Activated CD4-positive, alpha-beta T cell treated with anti-CD3 and anti-CD28 coated beads, Interleukin-2, amount 50 U/mL, for 16 hours (primary cell): ENCODE results near the gene SLC7A1.
"Not testable (repeated sequence)": the region's sequence is repeated elsewhere in the genome, so short reads cannot be mapped to it uniquely, and the experiment has no call there.

Source experiments
- DNase-seq: peaks from one replicate; pipeline ENCODE4 v3.0.0-alpha.2; 2020

The SLC7A1 gene

DNA sequence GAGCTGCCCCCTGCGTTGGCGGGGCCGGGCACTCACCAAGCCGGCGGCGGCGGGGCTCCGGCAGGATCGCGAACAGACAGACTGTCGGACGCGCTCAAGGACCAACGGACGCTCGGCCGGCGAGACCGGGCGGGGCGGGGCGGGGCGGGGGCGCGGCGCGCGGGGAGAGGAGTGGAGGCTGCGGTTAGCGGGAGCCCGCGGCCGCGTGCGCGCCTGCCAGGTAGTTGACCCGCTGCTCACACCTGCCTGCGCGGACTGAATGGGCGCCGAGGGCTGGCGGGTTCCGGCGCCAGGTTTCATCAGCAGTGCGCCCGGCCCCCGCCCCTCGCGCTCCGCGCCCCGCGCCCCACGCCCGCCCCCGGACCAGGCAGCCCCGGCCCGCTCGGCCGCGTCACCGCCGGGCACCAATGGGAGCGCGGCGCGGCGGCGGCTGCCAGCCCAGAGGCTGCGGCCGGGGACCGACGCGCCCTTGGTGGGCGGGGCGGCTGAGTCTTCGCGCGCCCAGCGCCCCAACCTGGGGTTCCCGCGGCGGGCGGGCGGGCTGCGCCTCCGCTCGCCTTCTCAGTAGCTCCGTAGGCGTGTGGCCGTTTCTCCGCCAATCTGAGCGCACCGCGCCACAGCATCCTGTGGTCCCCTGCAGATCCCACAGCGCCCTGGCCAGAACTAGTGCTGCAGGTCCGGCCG, at the start of gene SLC7A1:
Gene SLC7A1, minus strand, starts transcription at position 309 of the 684 bp plus-strand sequence. CDS start 59,500 bp downstream, outside the sequence.
- DNase-seq, result peak; percentile 89

DNA sequence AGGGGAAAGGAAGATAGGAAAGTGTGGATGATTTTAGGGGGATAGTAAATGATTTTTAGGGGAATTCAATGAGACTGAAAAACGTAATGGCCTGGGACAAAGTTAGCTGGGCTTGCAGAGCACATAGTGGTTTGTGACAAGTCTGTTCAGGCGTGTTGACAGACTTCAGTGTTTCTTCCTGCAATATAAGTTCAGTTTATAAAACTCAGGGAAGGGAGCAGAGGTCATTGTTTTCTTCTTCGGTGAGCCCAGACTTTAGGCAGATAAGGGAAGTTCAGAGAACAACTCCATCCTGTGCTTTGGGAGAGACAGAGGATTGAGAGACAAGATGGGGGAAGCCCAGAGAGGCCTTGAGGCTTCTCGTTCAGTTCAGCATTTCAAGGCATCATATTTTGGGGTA, 45.2 kb upstream of the SLC7A1 start:
- no peak for DNase-seq

DNA sequence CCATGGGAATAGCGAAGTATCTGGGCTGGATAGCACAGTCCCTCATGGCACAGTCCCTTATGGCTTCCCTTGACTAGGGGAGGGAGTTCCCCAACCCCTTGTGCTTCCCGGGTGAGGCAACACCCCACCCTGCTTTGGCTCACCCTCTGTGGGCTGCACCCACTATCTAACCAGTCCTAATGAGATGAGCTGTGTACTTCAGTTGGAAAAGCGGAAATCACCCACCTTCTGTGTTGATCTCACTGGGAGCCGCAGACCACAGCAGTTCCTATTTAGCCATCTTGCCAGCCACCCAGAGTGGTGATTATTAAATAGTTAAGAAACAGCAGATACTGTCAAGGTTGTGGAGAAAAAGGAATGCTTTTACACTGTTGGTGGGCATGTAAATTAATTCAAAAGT, 41.3 kb upstream of the SLC7A1 start:
- DNase-seq, result not testable (repeated sequence)

DNA sequence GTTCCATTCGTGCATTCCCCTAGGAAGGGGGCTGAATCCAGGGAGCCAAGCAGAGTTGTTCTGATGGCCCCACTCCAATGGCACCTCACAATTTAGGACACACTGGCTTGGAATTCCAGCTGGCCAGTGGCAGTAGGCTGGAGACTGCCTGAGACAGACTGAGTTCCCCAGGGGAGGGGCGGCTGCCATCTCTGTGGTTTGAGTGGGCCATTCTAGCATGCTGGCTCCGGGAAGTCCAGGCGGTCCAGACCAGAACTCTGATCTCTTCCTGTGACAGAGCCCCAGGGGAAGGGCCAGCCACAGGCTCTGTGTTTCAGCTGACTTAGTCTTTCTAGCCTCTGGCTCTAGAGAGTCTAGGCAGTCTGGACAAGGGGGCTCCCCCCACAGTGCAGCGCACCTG, 29.5 kb upstream of the SLC7A1 start:
- no peak for DNase-seq

DNA sequence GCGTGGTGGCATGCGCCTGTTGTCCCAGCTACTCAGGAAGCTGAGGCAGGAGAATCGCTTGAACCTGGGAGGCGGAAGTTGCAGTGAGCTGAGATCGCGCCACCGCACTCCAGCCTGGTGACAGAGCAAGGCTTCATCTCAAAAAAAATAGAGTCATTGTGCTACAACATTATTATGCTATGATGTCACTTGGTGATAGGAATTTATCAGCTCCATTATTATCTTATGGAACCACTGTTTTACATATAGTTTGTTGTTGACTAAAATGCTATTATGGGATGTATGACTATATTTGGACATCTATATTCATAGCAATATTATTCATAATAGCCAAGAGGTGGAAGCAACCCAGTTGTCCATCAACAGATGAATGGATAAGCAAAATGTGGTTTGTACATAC, 26.4 kb upstream of the SLC7A1 start:
- DNase-seq, result no peak

DNA sequence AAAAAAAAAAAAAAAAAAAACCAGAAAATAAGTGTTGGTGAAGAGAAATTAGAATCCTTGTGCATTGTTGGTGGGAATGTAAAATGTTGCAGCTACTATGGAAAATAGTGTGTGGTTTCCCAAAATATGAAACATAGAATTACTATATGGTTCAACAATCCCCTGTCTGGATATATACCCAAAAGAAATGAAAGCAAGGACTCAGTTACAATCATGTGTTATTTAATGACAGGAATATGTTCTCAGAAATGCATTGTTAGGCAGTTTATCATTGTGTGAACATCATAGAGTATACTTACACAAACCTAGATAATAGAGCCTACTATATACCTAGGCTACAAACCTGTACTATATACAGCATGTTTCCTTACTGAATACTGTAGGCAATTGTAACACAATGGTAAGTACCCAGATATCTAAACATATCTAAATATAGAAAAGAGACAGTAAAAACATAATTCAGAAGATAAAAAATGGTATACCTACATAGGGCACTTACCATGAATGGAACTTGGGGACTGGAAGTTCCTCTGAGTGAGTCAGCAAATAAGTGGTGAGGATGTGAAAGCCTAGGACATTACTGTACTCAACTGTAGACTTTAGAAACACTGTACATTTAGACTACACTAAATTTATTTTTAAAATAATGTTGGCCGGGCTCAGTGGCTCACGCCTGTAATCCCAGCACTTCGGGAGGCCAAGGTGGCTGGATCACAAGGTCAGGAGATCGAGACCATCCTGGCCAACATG, 25.7 kb upstream of the SLC7A1 start:
- DNase-seq, result no peak

DNA sequence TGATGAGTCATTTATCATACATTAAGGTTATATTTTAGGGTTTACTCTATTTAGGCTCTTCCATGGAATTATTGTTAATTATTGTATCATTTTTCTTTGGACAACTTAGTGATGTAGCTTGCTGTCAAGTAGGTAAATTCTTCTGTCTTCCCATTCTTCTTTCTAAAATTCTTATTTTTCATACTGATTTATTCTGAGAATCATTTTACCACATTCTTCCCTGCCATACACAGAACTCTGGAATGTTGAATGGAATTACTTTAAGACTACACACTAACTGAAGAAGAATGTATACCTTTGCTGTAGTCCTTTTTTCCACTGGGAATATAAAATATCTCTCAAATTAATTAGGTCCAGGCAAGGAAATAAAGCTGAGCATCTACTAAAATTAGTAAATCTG, 24.5 kb upstream of the SLC7A1 start:
- DNase-seq, result no peak

DNA sequence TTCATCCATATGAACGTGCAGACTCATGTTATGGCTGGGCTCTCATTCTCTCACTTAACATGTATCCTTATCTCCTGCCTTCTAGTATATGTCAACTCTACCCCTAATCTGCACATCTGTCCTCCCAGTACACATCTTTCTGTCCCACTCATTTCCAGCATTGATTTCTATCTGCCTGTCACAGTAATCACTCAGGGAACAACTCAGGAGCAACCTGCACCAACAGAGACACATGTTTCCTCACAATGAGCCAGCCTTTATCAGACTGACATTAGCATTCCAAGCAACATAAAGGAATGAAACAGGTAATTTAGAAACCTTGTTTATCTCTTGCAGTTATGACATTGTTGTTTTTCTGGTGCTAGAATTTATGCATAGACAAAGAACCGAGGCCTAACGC, 17.6 kb upstream of the SLC7A1 start:
- DNase-seq, result no peak

DNA sequence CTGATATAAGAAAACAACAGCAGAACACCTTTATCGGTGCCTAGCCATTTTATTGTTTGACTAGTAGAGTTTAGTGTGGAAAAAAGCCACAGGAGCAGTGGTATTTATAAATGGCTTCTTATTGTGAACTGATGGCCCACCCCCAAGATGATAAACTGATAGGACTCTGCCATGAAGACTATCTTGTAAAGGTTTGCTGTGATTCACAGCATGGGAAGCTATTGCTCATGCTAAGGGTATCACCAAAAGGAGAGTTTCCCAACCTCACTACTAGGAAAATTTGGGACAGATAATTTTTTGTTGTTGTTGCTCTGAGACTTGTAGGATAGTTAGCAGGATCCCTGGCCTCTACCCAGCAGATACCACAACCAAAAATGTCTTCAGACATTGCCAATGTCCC, 12.0 kb upstream of the SLC7A1 start:
- DNase-seq, result no peak

DNA sequence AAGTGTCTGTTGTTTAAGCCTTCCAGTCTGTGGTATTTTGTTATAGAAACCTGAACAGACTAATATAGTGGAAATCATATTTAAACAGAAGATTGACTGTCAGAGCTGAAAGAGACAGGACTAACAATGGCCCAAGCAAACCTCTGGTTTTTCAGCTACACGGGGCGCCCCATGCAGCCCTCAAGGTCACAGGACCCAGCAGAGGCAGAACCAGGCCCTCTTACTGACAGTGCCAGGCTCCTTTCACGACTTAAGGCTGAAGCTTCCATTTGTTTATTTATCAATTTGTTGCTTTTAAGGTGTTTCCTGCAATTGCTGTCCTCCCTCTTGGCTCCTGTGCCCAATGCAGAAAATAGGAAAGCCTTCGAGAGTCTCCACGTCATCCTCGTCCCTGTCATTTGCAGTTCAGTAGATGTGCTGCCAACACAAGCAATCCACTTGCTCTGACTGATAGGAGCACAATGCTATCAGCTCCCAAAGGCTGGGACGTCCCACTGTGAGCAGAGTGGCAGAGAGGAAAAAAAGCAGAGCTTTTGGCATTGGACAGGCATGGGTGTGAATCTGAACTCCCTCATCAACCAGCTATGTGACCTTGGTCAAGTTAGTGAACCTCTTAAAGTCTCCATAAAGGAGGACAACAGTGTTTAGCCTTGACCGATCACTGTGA, 10.5 kb upstream of the SLC7A1 start:
- DNase-seq, result no peak

DNA sequence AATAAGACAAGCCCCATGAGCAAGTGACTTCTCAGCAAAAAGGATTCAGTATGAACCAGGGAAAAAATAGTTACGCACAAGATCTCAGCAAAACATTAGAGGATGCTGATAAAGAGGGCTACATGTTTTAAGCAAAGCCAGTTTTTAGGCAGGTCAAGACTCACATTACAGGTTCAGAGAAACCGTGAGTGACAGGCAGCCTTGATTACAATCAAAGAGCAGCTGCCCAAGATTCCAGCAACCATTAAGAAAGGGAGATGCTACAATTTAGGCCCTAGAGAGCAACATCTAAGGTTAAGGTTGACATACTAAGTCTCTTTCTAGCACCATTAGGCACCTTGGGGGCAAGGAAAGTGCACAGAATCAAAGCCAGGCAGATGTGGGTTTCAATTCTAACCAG, 2.8 kb upstream of the SLC7A1 start:
- DNase-seq, result no peak

DNA sequence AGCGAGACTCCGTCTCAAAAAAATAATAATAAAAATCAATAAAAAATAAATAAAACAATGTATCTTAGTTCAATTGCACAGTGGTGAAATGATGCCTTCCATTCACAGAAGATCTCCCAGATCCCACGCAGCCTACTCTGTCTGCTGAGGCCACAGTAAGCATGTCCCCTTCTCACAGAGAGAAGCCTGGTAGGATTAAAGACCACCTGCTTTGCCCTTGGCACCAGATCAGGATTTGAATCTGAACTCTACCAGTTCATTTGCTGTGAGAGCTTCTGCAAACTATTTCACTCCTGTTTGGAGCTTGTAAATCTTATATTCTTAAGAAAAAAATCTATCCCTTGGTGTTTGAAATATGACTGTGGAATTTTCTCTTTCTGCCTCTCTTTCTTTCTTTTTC, 2.2 kb upstream of the SLC7A1 start:
- no peak for DNase-seq

DNA sequence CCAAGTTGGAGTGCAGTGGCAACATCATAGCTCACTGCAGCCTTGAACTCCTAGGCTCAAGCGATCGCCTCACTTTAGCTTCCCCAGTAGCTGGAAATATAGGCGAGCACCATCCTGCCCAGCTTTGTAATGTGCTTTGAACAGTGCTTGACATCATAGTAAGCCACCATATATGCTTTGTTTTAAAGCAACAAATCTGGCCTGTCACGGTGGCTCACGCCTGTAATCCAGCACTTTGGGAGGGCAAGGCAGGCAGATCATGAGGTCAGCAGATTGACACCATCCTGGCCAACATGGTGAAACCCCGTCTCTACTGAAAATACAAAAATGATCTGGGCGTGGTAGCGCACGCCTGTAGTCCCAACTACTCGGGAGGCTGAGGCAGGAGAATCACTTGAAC, 1.8 kb upstream of the SLC7A1 start:
- DNase-seq, result no peak

DNA sequence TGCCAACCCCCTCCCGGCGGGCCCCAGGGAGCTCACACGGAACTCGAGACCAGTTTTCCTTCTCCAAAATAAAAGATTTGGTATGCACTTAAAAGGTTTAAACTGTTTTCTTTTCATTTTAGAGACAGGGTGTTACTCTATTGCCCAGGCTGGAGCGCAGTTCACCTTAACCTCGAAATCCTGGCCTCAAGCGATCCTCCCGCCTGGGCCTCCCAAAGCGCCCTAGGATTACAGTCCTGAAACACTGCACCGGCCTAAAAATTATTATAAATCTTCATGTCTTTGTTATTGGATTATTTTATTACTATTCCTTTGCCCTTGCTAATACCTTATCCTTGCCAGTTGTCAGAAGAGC, 553 bp upstream of the SLC7A1 start:
- DNase-seq, result no peak

DNA sequence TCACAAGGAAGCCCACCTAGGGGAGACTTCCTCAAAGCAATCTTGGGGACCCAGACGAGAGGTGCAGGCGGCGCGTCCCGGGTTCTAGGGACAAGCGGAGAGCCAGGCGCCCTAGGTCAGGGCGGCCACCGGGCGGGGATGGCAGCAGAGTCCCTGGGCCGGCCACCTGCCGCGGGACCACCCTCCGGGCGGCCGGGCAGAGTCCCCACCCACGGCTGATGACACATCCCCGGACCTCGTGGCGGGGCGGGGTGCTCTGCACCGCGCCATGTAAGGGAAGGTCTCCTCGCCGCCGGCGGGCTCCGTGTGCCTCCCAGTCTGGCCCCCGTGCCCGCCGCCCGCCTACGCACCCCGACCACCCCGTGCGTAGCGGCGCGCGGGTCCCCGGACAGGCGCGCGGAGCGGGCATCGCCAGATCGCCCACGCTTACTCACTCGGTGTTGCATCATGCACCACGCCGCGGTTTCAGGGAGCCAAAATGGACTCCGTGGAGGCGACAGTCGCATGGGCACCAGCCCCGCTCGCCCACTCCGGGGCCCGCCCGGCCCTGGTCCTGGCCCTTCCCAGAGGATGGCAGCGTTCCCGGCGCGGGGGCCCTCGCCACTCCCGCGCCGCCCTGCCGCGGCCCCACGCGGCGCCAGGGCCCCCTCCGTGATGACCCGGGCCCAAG, 643 bp downstream of the SLC7A1 start:
- peak; percentile 63 for DNase-seq

DNA sequence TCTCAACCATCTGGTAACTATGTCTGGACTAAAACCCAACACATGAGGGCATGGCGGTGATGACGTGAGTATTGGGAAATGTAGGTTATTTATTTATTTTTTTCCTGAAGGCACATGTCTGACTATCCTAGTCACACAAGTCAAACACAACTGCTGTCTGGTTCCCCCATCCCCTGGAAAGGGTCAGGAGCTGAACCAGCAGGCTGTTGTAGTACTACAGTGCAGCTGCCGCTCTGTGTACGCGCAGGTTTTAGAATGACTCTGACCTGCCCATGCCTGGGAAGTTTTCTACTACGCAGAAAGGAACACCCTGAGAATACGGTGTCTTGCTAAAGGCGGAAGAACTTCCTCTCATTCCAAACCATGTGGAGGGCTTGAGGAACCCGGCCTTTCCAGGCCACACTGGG, 1.2 kb downstream of the SLC7A1 start:
- DNase-seq, result peak; percentile 69

DNA sequence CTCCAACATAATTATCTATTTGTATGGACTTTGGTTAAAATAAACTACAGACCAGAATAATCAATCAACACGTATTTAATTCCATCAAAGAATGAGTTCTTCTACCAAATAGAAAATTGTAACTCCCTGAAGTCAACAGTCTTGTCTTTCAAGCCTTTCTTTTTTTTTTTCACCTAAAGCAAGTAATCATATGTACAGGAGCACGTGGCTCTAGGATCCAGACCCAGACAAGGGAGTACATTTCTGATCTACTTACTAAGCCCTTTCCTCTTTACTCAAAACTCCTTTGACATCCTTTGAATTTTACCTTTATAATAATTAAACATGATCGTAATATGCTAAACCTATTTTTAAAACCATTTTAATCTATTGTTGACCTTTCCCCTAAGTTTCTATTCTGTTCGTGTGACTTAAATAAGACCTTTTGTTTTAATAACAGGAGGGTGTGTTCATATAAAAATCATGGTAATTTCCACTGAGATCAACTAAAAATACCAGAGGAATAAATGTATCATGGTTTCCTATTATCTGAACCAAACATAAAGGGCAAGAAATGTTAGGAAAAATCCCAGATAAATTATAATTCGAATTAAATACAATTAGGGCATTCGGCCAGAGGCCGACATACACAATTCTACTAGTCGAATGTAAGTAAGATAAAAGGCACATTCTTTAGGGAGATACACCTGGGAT, 1.7 kb downstream of the SLC7A1 start:
- DNase-seq, result no peak

DNA sequence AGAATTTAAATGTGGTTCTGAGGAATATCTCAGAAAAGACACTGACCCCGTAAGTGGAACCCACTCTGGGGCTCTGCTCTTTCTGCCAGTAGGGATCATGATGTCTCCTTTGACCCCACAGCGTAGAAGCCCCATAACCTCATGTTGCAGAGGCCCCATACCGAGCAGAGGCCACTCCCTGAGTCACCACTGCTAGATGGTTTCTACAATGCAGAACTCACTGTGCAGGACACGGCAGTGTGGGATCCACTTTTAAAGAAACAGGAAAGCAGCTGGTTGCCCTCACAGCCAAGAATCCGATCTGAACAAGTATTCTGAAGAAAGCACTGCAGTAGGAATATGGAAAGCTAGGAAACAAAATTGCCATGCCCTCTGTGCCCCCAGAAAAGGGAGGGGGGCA, 4.2 kb downstream of the SLC7A1 start:
- DNase-seq, result no peak

DNA sequence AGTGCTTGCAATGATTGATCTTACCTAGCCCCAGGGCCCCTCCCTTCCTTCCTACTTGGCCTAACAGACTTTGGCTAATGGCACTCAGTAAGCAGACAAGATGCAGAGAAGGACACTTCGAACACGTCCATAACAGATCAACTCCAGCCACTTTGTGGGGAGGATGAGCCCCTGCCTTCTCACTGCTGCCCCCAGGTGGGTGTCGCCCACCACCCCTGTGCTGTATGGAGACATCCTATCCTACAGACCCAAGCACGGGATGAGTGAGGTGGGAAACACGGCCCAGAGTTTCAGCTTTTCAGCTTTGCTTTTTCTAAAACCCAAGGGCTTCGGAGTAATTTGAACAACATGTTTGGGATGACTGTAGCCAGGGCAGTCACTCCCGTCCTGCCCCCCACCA, 5.5 kb downstream of the SLC7A1 start:
- no peak for DNase-seq

DNA sequence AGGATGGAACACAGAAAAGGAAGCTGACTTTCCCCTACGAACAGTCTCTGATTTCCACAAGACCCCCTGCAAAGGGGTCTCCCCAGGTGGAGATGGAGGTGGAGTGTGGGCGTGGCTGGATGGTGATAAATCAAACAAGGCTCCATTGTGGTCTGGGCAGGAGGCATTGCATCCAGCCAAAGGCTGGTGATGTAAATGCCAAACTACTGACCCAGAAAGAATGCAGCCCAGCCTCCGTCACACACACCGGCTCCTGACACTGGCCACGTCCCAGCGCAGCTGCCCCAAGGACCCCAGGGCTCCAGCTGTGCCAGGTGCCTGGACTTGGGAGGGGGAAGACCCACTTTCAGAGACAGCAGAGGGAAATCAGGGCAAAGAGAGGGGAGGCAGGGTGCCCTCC, 6.3 kb downstream of the SLC7A1 start:
- no peak for DNase-seq

DNA sequence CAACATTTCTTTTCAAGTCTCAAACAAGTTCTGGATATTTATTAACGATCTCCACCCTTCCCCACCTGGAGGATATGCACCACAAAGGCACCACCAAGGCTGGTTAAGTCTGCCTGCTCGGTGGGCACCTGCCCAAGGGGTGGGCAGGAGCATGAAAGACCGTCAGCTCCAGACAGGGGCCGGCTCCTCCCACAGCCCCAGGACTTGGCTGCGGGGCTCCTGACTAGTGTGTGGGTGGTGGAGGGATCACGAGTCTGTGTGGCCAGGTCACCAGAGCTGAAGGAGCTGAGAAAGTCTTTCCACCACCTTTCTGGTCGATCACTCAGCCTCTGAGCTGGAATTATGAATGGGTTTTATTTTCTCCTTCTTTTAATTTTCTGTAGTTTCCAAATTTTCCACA, 7.8 kb downstream of the SLC7A1 start:
- no peak for DNase-seq

DNA sequence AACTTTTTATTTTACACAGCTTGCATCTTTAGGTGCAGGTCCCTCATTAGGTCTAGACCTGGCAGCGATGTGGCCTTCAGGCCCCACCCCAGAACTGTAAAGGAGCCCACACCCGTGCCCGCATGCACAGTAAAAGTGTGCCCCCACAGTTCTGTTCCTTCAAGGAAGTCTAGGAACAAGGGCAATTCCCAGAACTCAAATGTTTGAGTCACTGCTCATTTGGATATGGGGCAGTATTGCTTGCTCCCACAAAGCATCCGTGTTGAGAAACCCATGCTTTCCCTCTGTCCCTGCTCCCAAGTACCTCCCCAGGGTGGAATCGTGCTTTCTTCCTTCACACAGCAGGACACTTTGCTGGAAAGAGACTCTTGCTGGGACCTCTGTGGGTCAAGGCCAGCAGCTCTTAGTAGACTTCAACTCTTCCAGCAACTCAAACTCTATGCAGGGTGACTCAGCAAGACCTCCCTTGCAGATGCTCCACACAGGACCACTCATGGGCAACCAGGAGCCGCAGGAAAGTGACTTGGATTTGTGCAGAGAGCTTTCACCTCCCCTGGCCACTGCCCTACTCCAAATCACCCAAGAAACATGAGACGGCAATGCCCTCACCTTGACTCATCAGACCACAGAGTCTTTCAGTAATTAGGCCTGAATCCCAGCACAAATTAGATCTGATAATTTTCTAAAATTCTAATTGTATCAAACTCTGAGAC, 12.3 kb downstream of the SLC7A1 start:
- no peak for DNase-seq
